ENCODE data around the gene VPS72.

VPS72 gene

GRCh38 chr1:151144474-151145303 lies 45.3 kb downstream of the VPS72 start:
- no peak for DNase-seq

GRCh38 chr1:151143986-151144385 lies 46.0 kb downstream of the VPS72 start:
- DNase-seq, result no peak

- DNase-seq, result no peak
Measured at GRCh38 chr1:151143057-151143435, 47.0 kb downstream of the VPS72 start.

GRCh38 chr1:151142411-151143056 lies 47.5 kb downstream of the VPS72 start:
- DNase-seq, result no peak

- no peak for DNase-seq
Measured at GRCh38 chr1:151137789-151138188, 52.2 kb downstream of the VPS72 start.

GRCh38 chr1:151135433-151136385 lies 54.3 kb downstream of the VPS72 start:
- no peak for DNase-seq

- DNase-seq, result no peak
Measured at GRCh38 chr1:151134991-151135390, 55.0 kb downstream of the VPS72 start.

GRCh38 chr1:151134396-151134795 lies 55.6 kb downstream of the VPS72 start:
- DNase-seq, result no peak

- no peak for DNase-seq
Measured at GRCh38 chr1:151133018-151133806, 56.8 kb downstream of the VPS72 start.

- no peak for DNase-seq
Measured at GRCh38 chr1:151132335-151133017, 57.5 kb downstream of the VPS72 start.

- no peak for DNase-seq
Measured at GRCh38 chr1:151131701-151132334, 58.2 kb downstream of the VPS72 start.

GRCh38 chr1:151130987-151131586 lies 58.9 kb downstream of the VPS72 start:
- no peak for DNase-seq

GRCh38 chr1:151128800-151129199 lies 61.2 kb downstream of the VPS72 start:
- no peak for DNase-seq

Measured in 8988T (cell line).